ENCODE results near the gene TMEM181.

TMEM181 gene

DNA sequence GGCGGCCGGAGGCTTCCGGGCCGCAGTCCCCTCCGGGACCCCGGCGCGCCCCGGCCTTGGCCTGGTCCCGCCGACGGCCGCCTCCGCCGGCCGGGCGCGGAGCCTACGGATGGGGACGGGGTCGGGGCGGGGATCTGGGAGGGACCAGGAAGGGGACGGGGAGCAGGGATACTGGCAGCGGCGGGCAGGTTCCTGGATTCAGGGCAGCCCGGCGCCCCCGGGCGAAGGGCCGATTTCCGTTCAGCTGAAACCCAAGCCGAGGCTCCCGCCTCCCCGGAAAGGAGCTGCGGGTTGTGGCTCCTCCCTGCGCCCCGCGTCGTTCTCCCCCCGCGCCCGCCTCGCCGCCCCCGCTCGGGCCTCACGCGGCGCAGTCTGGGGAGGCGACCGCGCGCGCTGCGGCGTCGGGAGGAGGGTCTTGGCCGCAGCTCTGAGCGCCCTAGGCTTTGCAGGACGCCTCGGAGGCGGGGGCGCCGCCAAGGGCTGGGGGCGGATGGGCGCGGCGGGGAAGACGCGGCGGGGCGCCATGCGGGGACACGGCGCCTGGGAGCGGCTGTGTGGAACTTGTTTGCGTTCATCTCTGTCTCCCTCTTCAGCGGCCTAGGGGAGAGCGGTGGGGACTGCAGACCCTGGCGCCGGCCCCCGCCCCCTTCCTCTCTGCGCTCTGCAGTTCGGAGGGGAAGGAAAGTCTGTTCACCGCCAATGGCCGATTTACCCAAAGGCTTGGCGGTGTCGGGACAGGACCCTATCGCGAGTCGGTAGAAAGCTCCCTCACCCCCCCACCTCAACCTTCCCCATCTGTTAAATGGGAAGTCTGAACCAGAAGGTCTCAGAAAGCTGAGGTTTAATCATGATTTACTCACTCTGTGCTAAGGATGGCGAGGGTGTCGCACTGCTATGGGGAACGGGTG is 22.7 kb upstream of the TMEM181 start:
- Histone ChIP-seq H3K4me2 (ENCODE audit: low read length) (peak overlapping the region; percentile 69), H3K79me2 (peaks cover 13% of the 10 kb centered on the region), H3K9me3 (ENCODE audit: control insufficient read depth, low read length) (no peaks in the 10 kb centered on the region), H3K4me1 (peaks cover 5% of the 10 kb centered on the region), H3K36me3 (ENCODE audit: control insufficient read depth, insufficient read depth, low read length) (no peaks in the 10 kb centered on the region), H3K27me3 (ENCODE audit: control insufficient read depth, insufficient read depth, low read length) (no peaks in the 10 kb centered on the region), H2AFZ (peak overlapping the region; percentile 98), H3K9ac (peak overlapping the region; percentile 99), H3K4me3 (ENCODE audit: low read depth, low read length) (peak overlapping the region; percentile 41), H3K27ac (peak overlapping the region; percentile 98)
- TF ChIP-seq, protein P1, sequence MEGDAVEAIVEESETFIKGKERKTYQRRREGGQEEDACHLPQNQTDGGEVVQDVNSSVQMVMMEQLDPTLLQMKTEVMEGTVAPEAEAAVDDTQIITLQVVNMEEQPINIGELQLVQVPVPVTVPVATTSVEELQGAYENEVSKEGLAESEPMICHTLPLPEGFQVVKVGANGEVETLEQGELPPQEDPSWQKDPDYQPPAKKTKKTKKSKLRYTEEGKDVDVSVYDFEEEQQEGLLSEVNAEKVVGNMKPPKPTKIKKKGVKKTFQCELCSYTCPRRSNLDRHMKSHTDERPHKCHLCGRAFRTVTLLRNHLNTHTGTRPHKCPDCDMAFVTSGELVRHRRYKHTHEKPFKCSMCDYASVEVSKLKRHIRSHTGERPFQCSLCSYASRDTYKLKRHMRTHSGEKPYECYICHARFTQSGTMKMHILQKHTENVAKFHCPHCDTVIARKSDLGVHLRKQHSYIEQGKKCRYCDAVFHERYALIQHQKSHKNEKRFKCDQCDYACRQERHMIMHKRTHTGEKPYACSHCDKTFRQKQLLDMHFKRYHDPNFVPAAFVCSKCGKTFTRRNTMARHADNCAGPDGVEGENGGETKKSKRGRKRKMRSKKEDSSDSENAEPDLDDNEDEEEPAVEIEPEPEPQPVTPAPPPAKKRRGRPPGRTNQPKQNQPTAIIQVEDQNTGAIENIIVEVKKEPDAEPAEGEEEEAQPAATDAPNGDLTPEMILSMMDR (IDR thresholded peaks at IDR 0.05), result no peak

DNA sequence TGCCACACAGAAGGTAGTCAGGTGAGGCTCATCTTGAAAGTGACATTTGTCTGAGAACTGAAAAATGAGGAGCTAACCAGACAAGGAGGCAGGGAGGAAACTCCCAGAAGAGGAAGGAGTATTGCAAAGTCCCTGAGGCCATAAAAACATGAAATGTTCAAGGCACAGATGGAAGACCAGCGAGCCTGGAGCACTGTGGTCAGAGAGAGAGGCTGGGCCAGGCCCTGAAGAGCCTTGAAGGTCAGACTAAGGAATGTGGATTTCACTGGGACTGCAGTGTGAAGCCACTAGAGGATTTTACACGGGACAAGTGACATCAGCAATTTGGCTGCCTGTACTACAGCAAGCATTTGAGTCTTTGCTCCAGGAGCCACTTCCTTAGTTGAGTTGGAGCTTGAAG is 21.1 kb upstream of the TMEM181 start:
- H3K27ac ChIP-seq, result peak overlapping the region; percentile 98
- H3K9me3 ChIP-seq (ENCODE audit: control insufficient read depth, low read length), result no peaks in the 10 kb centered on the region
- H3K4me2 ChIP-seq (ENCODE audit: low read length), result no peak overlapping the region
- no peak overlapping the region for H3K4me3 ChIP-seq (ENCODE audit: low read depth, low read length)
- no peaks in the 10 kb centered on the region for H3K27me3 ChIP-seq (ENCODE audit: control insufficient read depth, insufficient read depth, low read length)
- TF ChIP-seq, protein P1 (IDR thresholded peaks at IDR 0.05), result no peak
- H3K4me1 ChIP-seq, result peaks cover 5% of the 10 kb centered on the region
- no peak overlapping the region for H2AFZ ChIP-seq
- H3K9ac ChIP-seq, result no peak overlapping the region
- peaks cover 24% of the 10 kb centered on the region for H3K79me2 ChIP-seq
- no peaks in the 10 kb centered on the region for H3K36me3 ChIP-seq (ENCODE audit: control insufficient read depth, insufficient read depth, low read length)

DNA sequence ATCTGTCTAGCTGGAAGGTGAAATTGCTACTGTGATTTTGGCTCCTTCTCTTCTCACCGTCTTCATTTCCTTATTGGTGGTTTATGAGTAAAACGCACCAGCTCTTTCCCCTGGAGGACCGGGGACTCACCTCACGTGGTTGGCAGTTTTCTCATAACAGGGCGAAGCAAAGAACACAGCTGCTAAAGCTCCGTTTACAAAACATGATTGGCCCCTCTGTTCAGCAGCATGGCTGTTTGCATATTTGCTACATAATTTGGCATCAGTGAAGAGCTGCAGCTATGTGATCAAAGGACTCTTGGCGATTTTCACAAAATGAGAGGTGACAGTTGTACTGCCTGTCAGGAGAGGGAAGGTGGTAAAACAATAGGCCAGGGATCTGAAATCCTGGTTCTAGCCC is 20.5 kb upstream of the TMEM181 start:
- no peak overlapping the region for H3K9ac ChIP-seq
- H3K79me2 ChIP-seq, result peaks cover 26% of the 10 kb centered on the region
- no peaks in the 10 kb centered on the region for H3K36me3 ChIP-seq (ENCODE audit: control insufficient read depth, insufficient read depth, low read length)
- H3K27me3 ChIP-seq (ENCODE audit: control insufficient read depth, insufficient read depth, low read length), result no peaks in the 10 kb centered on the region
- TF ChIP-seq, protein P1 (IDR thresholded peaks at IDR 0.05), result no peak
- H3K9me3 ChIP-seq (ENCODE audit: control insufficient read depth, low read length), result no peaks in the 10 kb centered on the region
- H2AFZ ChIP-seq, result no peak overlapping the region
- peaks cover 5% of the 10 kb centered on the region for H3K4me1 ChIP-seq
- no peak overlapping the region for H3K4me3 ChIP-seq (ENCODE audit: low read depth, low read length)
- H3K27ac ChIP-seq, result no peak overlapping the region
- H3K4me2 ChIP-seq (ENCODE audit: low read length), result no peak overlapping the region

DNA sequence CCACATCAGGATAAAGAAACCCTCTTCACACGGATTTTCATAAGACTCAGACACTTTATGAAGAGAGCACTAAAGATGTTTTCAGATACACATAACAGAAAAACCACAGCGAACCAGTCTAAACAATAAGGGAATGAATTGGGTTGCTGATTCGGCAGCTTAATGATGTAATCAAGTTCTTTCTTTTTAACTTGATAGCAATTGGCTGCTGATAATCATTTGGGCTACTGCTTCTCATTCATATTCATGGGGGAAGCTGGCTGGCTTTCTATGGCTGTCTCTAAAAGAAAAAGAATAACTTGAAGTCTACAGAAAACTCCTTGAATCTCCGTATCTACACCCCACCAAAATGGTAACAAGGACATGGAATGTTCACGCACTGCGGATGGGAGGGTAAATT is 20.0 kb upstream of the TMEM181 start:
- peaks cover 27% of the 10 kb centered on the region for H3K79me2 ChIP-seq
- TF ChIP-seq, protein P1 (IDR thresholded peaks at IDR 0.05), result no peak
- H3K27me3 ChIP-seq (ENCODE audit: control insufficient read depth, insufficient read depth, low read length), result no peaks in the 10 kb centered on the region
- H3K27ac ChIP-seq, result no peak overlapping the region
- H3K9me3 ChIP-seq (ENCODE audit: control insufficient read depth, low read length), result no peaks in the 10 kb centered on the region
- H3K4me2 ChIP-seq (ENCODE audit: low read length), result no peak overlapping the region
- H2AFZ ChIP-seq, result no peak overlapping the region
- peaks cover 5% of the 10 kb centered on the region for H3K4me1 ChIP-seq
- no peak overlapping the region for H3K9ac ChIP-seq
- H3K4me3 ChIP-seq (ENCODE audit: low read depth, low read length), result no peak overlapping the region
- H3K36me3 ChIP-seq (ENCODE audit: control insufficient read depth, insufficient read depth, low read length), result no peaks in the 10 kb centered on the region

Data from parathyroid adenoma (tissue), 2 donors.